SHP77 treated with DMSO at 0.1 percent for 48 hours (cell line): Measurements from ENCODE around the gene SPATS1.
A peak's percentile ranks its signal among the peaks of the same experiment; 100 is the strongest.
"Not testable (repeated sequence)": the region's sequence is repeated elsewhere in the genome, so short reads cannot be mapped to it uniquely, and the experiment has no call there.

Experiments used
- DNase-seq: peaks from one replicate; lab custom pipeline; 2025; lab: John Stamatoyannopoulos, UW

SPATS1 gene

DNA sequence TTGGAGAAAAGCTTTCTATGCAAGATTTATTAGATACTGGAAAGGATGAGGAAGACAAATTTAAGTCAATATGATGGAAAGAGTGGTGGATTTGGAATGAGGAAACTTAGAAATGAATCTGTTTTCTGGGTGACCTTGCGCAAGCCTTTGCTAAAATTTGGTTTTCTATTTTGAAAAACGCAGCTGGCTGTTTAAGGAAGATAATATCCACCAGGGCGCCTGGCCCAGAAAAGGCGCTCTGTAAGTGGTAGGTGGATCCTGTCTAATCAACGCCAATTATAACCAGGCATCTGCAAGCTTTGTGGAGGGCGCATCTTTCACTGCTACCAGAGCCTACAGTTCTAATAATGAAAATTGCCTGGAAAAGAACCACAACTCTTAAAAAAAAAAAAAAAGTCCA lies 398 bp upstream of the SPATS1 start:
- DNase-seq, result no peak

DNA sequence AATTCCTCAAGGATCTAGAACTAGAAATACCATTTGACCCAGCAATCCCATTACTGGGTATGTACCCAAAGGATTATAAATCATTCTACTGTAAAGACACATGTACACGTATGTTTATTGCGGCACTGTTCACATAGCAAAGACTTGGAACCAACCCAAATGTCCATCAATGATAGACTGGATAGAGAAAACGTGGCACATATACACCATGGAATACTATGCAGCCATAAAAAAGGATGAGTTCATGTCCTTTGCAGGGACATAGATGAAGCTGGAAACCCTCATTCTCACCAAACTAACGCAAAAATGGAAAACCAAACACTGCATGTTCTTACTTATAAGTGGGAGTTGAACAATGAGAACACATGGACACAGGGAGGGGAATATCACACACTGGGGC lies 4.4 kb downstream of the SPATS1 start:
- DNase-seq, result not testable (repeated sequence)

DNA sequence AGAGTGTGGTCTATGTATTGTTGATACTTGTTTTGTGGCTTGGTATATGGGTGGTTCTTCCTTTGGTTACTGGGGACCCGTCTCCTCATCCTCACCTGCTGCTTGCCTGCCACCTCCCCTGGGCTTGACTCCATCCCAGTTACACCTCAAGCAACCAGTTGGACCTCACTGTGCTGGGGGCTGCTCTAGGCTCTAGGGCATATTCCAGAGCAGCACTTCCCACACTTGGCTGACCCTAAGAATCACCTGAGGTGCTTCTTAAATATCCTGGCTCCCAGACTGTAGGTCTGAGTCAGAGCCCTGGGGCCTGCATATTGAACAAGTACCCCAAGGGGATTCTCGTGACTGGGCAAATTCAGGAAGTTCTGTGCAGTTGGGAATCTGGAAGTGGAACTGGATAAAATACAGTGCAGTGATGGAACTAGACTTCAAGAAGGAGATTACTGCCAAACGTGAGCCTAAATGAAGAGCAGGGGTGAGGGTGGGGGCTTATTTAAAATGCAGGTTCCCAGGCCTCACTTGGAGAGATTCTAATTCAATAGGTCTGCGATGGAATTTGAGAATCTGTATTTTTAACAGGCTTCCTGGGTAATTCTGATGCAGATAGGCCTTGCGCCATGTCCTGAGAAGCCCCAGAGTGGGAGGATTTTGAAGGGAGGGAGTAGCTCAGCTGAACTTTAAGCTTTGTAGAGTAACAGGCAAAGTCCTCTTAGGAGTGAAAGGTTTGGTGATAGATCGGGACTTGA lies 7.6 kb downstream of the SPATS1 start:
- no peak for DNase-seq

DNA sequence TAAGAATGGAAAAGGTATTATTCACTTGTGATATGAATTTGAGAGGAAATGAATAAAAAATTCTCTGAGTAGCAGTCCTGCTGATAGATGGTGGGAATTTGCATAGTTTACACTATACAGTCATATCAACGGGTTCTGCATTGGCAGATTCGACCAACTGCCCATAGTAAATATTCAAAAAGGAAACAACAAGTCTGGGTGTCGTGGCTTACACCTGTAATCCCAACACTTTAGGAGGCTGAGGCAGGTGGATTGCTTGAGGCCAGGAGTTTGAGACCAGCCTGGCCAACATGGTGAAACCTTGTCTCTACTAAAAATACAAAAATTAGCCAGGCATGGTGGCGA lies 8.2 kb downstream of the SPATS1 start:
- DNase-seq, result not testable (repeated sequence)

DNA sequence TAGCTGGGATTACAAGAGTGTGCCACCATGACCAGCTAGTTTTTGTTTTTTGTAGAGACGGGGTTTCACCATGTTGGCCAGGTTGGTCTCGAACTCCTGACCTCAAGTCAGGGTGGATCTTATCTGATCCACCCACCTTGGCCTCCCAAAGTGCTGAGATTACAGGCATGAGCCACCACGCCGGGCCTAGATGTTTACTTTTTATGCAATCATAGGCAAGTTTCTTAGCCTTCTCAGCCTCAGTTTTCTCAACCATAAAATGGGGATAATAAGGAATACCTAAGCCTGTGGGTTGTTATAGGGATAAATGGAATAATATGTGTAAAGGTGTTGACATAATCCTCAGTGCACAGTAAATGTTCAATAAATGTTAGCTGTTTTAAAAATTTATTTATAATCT lies 9.8 kb downstream of the SPATS1 start:
- no peak for DNase-seq

DNA sequence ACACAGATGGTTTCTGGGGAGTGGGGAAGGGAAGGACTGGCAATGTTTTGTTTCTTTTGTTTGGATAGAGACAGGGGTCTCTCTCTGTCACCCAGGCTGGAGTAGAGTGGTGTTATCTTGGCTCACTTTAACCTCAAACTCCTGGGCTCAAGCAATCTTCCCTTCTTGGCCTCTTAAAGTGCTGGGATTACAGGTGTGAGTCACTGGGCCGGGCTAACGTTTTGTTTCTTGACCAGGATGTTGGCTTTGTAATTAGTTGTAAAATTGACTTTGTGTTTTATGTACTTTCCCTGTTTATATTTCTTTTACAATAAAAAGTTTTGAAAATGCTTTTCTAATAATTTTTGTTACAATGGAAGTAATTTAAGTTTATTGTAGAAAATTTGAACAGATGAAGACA lies 10.9 kb downstream of the SPATS1 start:
- no peak for DNase-seq

DNA sequence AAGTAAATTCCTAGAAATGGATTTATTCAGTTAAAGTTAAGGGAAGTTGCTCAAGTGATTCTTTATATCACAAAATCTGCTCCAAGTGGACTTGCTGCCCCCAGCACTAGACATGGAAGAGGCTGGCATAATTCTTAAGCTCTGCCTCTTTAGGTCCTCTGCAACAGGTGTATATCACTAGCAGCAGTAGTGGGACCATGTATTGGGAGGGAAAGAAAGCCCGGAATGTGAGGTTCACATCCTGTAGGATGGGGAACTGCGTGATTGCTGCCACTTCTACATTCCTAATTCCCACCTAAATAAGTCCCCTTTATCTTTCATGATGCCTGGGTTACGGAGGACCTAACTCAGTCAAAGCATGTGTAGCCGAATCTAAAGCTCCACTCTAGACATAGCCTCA lies 13.2 kb downstream of the SPATS1 start:
- no peak for DNase-seq

DNA sequence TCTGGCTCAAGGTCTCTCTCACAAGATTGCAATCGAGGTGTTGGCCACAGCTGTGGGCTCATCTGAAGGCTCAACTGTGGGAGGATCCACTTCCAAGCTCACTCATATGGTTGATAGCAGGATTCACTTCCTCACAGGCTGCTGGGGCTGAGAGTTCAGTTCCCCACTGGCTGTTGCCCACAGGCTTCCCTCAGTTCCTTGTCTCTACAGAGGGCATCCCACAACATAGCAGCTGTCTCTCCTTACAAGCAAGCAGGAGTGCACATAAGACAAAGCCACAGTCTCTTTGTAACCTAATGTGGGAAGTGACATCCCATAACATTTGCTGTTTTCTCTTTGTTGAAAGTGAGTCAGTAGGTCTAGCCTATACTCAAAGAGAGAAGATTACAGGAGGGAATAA lies 14.0 kb downstream of the SPATS1 start:
- DNase-seq, result no peak

DNA sequence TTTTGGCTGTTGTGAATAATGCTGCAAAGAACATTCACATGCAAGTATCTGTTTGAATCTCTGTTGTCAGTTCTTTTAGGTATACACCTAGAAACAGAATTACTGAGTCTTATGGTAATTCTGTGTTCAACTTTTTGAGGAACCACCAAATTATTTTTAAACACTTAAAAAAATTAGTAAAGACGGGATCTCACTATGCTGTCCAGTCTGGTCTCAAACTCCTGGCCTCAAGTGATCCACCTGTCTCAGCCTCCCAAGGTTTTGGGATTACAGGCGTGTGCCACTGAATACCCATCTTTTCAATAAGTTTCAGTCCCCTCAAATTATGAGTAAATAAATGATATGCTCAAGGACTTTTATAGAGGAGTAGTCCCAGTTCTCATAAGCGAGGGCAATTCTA lies 17.5 kb downstream of the SPATS1 start:
- no peak for DNase-seq

DNA sequence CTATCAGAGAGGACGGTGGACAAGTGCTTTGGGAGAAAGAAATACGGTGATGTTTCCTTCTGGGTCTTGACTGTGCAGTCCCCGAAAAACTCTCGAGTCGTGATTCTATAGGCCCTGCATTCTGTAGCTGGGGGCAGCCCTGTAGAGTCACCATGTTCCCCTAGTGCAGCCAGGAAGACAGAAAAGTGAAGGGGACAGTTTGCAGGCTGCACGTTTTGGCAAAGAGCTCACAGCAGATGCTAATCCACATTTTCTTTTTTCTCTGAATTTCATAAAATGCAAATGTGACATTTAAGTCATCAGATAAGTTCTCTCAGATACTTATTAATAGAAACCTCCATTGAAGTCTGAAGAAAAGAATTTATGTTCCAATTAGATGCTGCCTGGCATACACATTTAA lies 19.5 kb downstream of the SPATS1 start:
- no peak for DNase-seq

DNA sequence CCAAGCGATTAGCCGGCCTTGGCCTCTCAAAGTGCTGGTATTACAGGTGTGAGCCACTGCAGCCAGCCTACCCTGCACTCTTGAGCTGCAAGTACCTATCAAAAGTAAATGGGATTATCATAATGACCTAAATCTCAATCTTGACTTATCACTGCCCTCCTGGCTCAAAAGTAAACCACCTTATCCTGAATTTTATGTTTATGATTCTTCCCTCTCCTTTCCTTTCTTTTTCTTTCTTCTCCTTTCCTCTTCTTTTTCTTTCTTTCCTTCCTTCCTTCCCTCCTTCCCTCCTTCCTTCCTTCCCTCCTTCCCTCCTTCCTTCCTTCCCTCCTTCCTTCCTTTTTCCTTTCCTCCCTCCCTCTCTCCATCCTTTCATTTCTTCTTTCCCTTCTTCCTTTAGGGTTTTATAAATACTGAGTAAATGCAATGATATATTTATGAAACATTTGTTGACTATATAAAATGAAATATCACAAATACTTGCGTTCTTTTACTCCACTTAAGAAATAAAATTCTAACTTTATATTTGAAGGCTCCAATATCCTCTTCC lies 21.0 kb downstream of the SPATS1 start:
- DNase-seq, result no peak

DNA sequence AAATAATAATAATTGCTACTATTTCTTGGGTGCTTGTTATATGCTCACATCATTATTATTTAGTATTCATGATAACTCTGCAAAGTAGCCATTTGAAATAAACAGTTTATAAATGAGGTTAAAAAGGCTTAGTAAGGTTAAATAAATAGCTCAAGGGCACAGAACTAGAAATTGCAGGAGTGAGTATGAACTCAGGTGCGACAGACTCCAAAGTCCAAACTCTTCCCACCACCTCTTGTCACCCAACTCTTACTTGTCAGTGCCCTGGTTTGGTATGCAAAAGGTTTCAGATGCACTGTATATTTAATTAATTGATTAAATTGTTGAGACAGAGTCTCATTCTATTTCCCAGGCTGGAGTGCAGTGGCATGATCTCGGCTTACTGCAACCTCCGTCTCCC lies 24.3 kb downstream of the SPATS1 start:
- no peak for DNase-seq

DNA sequence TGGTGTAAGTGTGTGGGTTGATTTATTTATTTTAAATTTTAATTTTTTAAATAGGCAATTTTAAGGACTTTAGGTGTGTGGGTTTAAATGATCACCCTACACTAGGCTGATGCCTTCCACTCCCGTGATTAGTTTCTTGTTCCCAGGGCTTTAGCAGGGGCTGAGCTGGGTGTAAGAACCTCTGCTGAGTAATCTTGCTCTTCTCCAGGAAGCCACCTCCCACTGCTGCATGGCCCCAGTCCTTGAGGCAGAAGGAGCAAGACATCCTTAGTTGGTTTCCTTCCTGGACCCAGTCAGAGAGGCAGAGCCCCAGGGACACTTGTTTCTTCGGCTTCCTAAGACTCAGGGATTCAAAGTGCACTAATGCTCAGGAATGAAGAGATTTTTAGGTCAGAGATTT lies 25.2 kb downstream of the SPATS1 start:
- DNase-seq, result no peak

DNA sequence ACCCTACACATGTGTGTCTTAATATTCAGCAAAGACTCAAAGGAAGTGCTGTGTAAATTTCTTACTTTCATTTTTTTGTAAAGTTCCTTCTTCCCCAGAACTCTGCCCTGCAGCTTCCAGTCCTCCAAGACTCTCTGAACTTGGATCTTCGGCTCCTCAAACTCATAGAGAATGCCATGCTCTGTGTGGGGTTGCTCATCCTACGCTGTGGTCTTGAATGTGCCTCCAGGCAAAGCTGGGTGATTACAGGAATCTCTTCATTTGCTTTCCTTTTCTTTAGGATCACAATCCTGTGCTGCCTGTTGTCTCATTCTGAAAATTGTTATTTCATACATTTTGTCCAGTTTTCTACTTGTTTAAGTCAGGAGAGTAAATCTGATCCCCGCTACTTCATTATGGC lies 30.6 kb downstream of the SPATS1 start:
- no peak for DNase-seq

DNA sequence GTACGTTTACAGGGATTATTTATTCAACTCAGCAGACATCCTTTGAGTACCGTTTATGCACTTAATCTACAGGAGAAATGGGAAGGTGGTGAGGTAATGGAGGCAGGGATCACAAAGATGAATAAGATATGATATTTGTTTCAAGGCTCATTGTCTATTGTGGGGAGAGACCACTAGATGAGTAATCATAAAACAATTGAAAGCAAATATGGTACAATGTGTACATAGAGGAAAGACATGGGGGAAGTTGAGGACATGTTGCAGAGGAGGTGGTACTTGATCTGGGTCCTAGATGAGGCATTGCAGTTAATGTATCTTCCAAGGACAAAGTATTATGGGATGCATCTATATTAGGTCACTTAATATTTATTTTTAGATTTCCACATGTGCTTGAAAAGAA lies 31.3 kb downstream of the SPATS1 start:
- no peak for DNase-seq

DNA sequence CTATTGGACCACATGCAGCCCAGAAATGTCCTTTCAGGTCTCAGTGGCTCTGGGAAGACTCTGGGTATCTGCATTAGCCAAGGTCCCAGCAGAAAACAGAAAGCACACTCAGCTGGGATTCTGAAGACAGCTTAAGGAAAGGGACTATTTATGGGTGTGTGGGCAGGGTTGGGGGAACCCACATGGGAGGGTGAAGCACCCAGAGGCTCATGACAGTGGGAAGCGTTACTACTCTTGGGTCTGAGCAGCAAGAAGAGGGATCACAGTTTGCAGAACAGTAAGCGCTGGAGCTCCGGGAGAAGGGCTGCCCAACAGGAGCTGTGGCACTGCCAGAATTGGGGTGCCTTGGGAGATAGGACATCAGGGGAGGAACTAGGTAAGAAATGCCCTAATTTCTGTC lies 32.6 kb downstream of the SPATS1 start:
- DNase-seq, result no peak

DNA sequence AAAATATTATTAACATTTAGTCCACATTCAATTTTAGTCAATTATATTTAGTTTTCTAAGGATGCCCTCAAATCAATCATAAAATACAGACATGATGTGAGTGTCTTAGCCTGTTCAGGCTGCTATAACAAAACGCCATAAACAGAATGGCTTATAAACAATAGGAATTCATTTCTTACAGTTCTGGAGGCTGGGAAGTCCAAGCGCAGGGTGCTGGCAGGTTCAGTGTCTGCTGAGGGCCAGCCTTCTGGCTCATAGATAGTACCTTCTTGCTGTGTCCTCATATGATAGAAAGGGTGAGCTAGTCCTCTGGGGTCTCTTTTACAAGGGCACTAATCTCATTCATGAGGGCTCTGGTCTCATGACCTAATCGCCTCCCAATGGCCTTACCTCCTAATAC lies 35.0 kb downstream of the SPATS1 start:
- no peak for DNase-seq

DNA sequence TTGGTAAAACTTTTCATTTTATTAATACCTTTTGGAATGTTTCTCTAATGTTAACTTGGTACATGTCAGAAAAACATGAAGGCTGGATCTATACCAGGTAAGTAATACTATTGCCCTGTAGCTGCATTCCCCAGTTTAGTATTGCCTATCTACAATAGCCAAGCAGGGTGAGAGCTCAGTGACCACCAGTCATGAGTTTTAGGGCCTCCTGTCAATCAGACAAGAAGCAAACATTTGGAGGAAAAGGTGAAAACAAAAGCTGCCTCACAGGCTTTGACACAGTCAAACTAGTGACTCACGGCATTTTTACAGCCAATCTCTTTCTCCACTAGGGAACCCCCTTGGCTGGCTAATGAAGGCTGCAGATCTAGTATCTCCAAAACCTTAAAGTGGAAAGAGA lies 35.5 kb downstream of the SPATS1 start:
- no peak for DNase-seq

DNA sequence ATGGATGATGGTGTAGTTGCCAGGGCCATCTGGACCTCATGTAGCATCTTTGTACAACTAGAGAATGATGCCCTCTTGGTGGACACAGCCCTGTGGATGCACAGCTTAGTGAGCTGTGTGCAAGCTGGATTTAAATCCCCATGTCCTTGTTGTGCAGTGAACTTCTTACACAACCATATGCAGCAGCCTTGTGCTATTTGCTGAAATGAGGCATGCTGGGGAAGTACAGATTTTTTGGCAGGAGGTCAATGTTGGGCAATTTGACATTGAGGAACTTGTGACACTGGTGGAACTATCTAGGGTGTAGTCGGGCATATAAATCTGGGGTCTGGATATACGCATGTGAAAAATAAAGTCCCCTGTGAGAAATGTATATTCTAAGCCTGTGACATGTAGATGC lies 39.3 kb downstream of the SPATS1 start:
- DNase-seq, result no peak

DNA sequence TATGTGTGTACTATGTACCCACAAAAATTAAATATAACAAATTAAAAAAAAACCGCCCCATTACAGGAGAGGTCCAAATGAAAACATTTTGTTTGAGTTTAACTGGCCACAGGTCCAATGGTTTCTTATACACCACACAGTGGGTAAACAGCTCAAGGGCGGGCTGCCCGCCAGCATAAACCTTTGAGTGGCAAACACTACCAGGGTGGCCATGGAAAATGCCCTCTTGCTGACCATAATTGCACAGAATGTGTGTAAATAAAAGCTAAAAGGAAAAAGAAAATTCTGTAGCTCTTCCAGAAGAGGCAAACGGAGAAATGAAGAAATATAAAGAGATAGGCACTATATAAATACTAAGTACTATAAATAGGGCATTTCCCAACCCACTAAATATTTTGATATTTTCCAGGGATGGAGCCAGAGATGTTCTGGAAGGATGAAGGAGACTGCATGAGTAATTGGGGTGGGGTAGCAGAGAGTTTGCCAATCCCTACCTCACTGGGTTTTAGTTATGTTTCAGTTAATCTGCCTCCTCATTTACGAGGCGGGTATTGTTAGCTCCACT lies 44.0 kb downstream of the SPATS1 start:
- DNase-seq, result no peak

DNA sequence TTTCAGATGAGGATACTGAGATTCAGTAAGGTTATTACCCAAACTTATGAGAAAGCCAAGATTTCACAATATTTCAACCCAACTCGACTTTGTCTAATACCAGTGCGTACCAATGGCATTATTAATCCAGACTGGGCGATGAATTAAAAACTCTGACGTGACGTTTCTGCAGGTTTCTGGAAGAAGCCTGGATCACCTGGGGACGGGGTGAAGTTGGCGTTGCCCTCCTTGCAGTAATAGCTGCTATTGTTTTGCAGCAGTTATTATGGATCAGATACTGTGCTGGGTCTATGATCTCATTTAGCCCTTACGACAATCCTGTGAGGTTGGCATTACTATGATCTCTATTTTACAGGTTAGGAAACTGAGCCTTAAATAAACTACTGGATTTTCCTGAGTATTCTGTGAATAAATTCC lies 44.5 kb downstream of the SPATS1 start:
- no peak for DNase-seq

DNA sequence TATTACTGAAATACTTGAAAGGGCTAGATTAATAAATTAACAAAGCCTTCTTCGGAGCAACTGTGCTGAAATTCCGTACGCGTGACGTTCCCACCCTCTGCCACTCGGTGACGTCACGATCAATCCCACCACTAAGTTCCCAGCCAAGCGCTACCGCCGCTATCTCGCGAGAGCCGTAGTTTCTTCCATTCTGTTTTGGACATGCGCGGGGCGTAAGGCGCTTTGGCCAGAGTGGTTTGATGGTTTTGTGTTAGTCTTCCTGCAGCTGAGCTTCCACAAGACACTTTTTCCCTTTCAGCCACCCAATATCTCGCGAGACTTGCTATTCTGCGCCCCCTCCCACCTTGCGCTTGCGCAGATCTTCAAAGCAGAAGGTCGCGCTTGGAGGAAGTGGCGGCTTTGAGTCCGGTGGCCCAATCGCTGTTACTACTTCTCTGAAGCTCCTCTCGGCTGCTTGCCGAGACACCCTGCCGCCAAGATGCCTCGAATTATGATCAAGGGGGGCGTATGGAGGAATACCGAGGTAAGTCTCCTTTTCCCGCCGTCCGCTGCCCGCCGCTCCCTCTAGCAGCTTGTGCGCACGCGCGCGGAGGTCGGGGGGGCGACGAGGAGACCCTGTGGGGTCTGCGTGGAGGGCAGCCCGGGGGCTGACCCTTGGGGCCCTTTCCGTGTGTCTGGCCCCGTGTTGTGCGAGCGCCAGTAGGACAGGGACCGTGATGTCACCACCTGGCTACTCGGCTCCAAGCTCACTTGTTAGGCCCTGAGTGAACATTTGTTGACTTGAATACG lies 45.1 kb downstream of the SPATS1 start, which contains the start of gene CDC5L:
Gene CDC5L, plus strand, starts transcription at position 361 of the 789 bp plus-strand sequence. Its CDS starts 118 bp downstream, at position 479.
- peak; percentile 95 for DNase-seq

DNA sequence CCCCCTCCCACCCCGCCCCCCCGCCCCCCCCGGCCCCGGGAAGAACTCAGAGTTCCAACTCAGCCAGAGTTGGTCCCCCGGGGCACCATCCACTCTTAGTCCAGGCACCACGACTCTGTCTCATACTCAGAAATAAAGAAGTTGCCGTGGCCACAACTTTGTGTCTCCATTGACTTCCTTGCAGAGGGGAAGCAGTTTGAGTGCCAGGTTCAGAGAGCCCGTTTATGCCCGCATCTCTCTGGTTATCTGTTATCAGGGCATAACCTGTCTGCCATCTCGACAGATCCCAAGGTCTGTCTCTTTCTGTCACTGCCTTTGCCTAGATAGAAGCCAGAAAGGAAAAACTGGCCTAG lies 45.7 kb downstream of the SPATS1 start:
- no peak for DNase-seq
